ENCODE data around the gene TBX15.

The TBX15 gene

GRCh38 chr1:118974661-118975060 is 13.5 kb downstream of the TBX15 start:
- no peak overlapping the region for H3K27ac ChIP-seq
- TF ChIP-seq CTCF (conservative IDR thresholded peaks at IDR 0.05) (no peak), ZFX (IDR thresholded peaks at IDR 0.05) (no peak)

GRCh38 chr1:118973531-118974137 is 14.5 kb downstream of the TBX15 start:
- no peak overlapping the region for H3K27ac ChIP-seq
- no peak for TF ChIP-seq ZFX (IDR thresholded peaks at IDR 0.05)
- no peak for TF ChIP-seq CTCF (conservative IDR thresholded peaks at IDR 0.05)

- TF ChIP-seq ZFX (IDR thresholded peaks at IDR 0.05), result no peak
- no peak for TF ChIP-seq CTCF (conservative IDR thresholded peaks at IDR 0.05)
- H3K27ac ChIP-seq, result no peak overlapping the region
These were observed 15.1 kb downstream of the TBX15 start for GRCh38 chr1:118973032-118973431.

- no peak overlapping the region for H3K27ac ChIP-seq
- no peak for TF ChIP-seq CTCF (conservative IDR thresholded peaks at IDR 0.05)
- no peak for TF ChIP-seq ZFX (IDR thresholded peaks at IDR 0.05)
These were observed 17.7 kb downstream of the TBX15 start for GRCh38 chr1:118970451-118970850.

- TF ChIP-seq CTCF (conservative IDR thresholded peaks at IDR 0.05) (no peak), ZFX (IDR thresholded peaks at IDR 0.05) (no peak)
- H3K27ac ChIP-seq, result no peak overlapping the region
These were observed 24.4 kb downstream of the TBX15 start for GRCh38 chr1:118963456-118964430.

GRCh38 chr1:118963138-118963455 is 25.0 kb downstream of the TBX15 start:
- H3K27ac ChIP-seq, result no peak overlapping the region
- TF ChIP-seq ZFX (IDR thresholded peaks at IDR 0.05) (no peak), CTCF (conservative IDR thresholded peaks at IDR 0.05) (no peak)

GRCh38 chr1:118961156-118961555 is 27.0 kb downstream of the TBX15 start:
- H3K27ac ChIP-seq, result no peak overlapping the region
- TF ChIP-seq ZFX (IDR thresholded peaks at IDR 0.05), result no peak
- TF ChIP-seq CTCF (conservative IDR thresholded peaks at IDR 0.05), result no peak
